DND-41 (cell line): ENCODE data around the gene TMCC1.

Experiments
- CTCF ChIP-seq: IDR thresholded peaks from 2 replicates; pipeline ENCODE4 v1.5.1; 2012; ENCODE audit warnings: borderline replicate concordance, low read length, moderate library complexity, mild to moderate bottlenecking; ENCODE audit not compliant: poor library complexity, severe bottlenecking; ENCODE audit errors: extremely low read depth
- EZH2 ChIP-seq: IDR thresholded peaks from 3 replicates; pipeline ENCODE4 v1.6.1; 2012; ENCODE audit warnings: borderline replicate concordance, low read depth, mild to moderate bottlenecking, moderate library complexity, low read length, inconsistent platforms; ENCODE audit not compliant: severe bottlenecking

- no peak for TF ChIP-seq EZH2
- TF ChIP-seq CTCF = no peak
Observed at GRCh38 chr3:129718201-129718600, 175.3 kb downstream of the TMCC1 start.
